HG03066 (cell line): ENCODE data around the gene STAB1.

ENCODE experiments used
- ATAC-seq: cut with Tn5 transposase; IDR thresholded peaks from one replicate; pipeline ENCODE4 v1.9.1; 2021; ENCODE audit warnings: low read depth; ENCODE audit not compliant: unreplicated experiment

Gene STAB1

DNA sequence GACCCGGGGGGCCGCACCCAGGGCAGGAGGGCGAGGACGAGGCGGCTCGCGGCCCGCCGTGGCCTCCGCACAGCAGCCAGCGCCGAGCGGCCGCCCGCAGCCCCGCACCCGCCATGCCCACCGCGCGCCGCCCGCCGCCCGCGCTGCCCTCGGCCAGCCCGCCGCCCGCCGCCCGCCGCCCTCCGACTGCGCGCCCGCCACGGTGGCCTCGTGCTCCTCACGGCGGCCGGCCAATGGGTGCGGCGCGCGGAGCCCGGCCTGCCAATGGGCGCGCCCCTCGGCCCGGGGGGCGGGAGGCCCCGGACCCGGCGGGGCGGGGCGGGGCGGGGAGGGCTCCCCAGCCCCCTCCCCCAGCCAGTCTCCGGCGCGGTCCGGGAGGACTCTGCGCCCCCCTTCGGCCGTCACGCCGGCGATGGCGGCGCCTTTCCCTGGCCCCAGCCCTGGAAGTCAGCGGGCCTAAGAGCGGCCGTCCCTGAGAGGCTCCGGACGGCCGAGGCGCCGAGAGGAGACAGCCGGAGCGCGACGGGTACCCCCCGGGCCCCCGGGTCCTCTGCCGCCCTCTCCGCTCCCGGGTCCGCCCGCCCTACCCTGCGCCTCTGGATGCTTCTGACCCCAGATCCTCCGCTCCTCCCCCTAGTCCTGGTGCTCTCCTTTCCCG is 38.6 kb downstream of the STAB1 start, which contains the start of gene NT5DC2:
Gene NT5DC2 (minus strand): TSS at position 235 of the 658 bp plus-strand sequence. CDS start 120 bp downstream, at position 115.
- ATAC-seq: no peak

GRCh38 chr3:52534281-52535183 is 39.4 kb downstream of the STAB1 start:
- ATAC-seq: no peak

DNA sequence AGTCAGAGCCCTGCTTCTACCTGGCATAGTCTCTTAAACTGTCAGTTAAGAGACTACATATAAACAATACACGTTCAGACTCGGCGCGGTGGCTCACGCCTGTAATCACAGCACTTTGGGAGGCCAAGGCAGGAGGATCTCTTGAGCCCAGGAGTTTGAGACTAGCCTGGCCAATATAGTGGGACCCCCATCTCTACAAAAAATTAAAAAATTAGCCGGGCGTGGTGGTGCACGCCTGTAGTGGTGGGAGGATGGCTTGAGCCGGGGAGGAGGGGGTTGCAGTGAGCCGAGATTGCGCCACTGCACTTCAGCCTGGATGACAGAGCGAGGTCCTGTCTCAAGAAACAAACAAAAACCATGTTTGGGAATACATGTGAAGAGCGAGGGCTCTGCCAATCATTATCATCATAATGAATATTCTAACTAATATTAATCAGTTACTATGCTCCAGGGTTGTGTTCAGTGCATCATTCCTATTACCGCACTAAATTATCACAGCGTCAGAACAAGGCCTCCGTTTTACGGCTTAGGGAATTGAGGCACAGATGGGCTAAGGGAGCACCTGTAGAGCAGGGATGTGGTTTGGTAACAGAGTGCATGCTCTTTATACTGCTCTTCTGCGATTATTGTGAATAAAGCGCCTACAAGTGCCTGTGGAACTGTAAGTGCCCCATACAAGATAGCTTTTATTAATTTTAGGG is 40.4 kb downstream of the STAB1 start:
- ATAC-seq: no peak

GRCh38 chr3:52536112-52536368 is 40.9 kb downstream of the STAB1 start:
- no peak for ATAC-seq

- ATAC-seq: peak; percentile 83
These were observed 41.4 kb downstream of the STAB1 start, which contains the start of gene UQCC5 for GRCh38 chr3:52536369-52537164. Gene UQCC5, plus strand, starts transcription at chr3:52536605. Its CDS starts 151 bp downstream, at chr3:52536756.

GRCh38 chr3:52537165-52537620 is 42.1 kb downstream of the STAB1 start:
- ATAC-seq: no peak

DNA sequence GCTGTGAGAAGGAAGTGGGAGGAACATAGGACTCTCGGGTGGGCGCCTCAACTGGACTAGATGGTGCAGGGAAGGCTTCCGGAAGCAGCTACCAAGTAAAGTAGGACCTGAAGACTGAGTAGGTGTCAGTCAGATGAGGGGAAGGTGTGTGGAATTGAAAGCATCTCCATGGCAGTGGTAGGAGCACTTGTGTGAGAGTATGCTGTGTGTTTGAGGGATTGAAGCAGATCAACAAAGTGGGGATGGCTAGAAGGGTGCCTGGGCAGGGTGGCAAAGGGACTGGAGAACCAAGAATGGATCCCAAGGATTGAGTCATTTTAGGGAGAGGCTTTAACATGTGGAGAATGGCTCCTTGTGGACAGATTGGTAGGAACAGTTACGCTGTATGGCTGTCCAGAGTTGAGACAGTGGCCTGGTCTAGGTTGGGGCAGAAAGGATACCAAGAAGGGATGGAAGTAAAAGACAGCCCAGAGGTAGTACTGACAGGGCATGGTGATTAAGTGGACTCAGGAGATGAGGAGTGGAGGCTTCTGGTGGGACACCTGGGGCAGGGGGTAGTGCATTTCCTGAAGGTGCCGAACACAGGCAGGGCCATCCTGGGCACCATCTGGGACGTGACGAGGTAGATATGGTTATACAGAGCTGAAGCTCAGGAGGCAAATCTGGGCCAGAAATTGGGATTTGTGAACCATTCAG is 42.7 kb downstream of the STAB1 start:
- no peak for ATAC-seq

GRCh38 chr3:52539010-52539653 is 44.0 kb downstream of the STAB1 start:
- no peak for ATAC-seq

DNA sequence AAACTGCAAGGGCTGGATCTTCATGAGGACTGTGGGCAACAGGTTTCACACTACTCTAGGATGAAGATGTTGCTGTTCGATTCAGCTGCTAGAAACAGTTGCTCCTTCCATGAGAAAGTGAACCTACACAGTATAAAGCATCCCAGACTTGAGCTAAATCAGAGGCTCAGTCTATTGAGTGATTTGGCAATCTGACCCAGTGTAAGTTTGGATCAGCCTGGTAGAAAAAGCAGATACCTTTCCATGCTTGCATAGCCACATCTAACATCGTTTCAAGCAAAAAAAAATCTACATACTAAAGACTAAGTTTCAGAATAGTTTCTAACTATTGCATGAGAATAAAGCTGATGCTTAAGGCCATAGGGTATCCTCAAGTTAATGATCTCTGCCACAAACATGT is 45.9 kb downstream of the STAB1 start:
- no peak for ATAC-seq

GRCh38 chr3:52544937-52545336 is 49.8 kb downstream of the STAB1 start:
- no peak for ATAC-seq

DNA sequence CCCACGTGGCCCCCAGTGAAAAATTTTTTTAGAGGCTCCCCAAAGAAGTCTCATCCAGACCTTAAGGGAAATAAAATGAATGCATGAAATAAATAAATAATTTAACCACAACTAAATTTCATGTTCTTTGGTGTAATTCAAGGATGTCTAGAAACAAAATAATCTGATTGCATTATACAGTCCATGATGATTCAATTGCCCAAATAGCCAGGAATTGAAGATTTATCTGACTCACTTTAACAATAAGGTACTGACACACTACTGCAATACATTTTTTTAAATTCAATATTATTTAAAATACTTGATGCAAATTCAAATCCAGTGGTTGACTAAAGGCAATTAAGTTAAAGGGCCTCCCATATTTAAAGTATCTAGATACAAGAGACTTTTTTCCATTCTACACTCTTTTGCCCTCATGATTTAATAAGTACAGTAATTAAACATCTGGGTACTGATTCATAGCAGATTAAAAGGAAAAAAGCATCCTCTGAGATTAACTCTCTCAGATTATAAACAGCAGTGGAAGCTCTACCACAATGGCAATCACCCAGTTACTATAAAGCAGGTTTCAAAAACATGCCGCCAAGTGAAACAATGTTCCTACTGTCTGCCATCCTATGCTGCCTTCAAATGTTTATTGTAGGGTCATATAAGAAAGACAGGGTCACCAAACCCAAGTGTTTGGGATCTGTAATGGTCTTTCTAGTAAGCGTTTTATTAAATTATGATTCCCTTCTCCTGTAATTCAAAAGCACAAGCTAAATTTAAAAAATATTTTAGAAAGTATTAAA is 51.2 kb downstream of the STAB1 start:
- no peak for ATAC-seq

- no peak for ATAC-seq
These were observed 52.0 kb downstream of the STAB1 start for GRCh38 chr3:52547143-52547542.

DNA sequence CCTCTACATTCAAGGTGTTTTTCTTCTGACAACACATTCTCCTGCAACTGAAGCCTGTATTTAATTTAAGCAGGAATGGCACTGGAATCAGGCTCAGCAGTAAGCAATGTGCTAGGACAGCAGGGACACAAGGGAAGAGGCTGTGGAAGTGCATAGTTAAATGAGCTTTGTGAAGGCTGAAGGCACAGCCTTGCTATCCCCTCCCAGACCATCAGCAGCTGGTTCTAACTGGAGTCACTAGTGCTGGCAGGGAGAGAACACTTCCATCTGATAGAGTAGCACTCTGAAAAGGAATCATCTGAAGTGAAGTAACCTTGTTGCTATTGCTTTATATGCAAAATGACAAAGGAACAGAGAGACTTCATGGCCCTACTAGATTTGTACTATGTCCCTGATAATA is 56.0 kb downstream of the STAB1 start:
- no peak for ATAC-seq

DNA sequence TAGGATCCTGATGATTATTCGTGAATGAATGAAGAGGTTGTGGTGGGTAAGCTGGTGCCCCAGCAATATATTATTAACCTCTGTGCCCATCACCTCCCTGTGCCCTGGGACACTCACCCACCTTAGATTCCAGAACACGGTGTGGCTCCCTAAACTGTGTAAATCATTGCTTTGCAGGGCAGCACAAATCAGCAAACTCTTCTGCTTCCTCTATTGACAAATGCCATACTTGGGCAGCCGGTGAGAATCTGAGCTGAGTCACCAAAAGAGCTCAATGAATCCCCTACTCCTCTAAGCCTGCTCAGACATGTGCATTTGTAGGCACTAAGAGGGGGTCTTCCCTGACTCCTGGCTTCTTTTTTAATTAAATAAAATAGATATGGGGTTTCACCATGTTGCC is 57.0 kb downstream of the STAB1 start:
- ATAC-seq: no peak

- no peak for ATAC-seq
These were observed 59.1 kb downstream of the STAB1 start for GRCh38 chr3:52554026-52554755.

DNA sequence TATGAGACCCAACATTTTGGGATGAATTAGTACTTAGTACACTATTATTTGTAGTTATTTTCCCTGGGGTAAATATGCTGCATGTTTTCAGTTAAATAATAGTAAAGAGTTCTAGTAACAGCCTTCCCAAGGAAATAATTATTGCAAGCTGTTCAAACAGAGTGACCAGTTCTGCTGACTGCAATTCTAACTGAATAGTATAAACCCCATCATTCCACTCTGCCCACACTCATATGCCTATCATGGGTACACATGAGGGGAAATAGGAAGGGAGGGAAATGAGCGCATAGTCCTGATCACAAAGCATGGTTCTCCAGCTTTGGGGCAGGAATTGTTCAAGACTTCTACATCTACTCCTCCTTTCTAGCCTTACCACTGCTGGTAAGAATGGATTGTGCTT is 59.9 kb downstream of the STAB1 start:
- ATAC-seq: no peak

DNA sequence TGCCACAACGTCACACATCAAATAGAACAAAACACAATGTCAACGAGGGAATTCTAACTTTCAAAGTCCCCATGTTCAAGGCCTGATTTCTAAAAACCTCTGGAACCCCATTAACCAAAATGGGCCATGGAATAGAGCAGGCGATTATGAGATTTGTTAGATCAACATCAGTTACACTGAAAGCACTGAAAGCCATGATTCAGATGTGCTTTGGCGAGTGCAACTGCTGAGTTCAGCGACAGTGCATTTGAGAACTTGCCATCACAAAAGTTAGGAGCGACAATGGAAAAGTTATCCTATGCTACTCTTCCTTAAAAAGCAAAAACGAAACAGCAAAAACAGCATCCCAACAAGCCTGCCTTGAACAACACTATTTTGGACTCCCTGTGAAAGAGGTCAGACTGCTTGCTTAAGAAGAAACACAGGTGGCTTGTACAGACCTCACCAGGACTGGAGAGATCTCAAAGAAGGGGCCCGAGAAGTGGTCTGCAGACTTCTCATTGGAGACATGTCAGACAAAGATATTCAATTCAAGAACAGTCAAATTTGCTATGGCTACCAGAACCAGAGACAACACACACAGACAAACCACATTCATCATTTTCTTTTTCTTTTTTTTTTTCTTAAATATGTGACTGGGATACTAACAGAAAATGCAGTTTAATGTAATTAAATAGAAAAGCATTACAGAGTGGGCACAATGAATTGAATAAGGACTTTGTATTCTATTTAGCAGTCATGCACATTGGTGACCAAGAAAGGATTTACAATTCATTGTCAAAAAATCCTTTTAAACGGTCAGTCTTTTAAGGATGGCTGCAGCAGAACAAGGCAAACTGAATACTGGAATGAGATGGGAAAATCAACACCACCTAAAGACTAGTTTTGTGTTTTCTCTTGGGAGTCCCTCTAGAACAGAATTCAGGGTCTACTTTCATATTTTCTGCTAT is 62.1 kb downstream of the STAB1 start:
- no peak for ATAC-seq
